ENCODE results near the gene ARHGEF3. TPM values are rescaled to one million over a fixed set of nuclear protein-coding genes. Genes with fewer than 3 reads are reported as not detected.

Gene ARHGEF3, protein sequence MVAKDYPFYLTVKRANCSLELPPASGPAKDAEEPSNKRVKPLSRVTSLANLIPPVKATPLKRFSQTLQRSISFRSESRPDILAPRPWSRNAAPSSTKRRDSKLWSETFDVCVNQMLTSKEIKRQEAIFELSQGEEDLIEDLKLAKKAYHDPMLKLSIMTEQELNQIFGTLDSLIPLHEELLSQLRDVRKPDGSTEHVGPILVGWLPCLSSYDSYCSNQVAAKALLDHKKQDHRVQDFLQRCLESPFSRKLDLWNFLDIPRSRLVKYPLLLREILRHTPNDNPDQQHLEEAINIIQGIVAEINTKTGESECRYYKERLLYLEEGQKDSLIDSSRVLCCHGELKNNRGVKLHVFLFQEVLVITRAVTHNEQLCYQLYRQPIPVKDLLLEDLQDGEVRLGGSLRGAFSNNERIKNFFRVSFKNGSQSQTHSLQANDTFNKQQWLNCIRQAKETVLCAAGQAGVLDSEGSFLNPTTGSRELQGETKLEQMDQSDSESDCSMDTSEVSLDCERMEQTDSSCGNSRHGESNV
- total RNA-seq (10 to 100 TPM; 24.1 to 34.1 TPM), polyA plus RNA-seq (ENCODE audit: insufficient read length in 6 of 6) (10 to 100 TPM; 19.5 to 26.3 (median 23.1) TPM)
- long read RNA-seq, donor 1, partial matches to known transcripts: 12 of 15 reads
- long read RNA-seq, donor 1, other reads (novel, unspliced or antisense): 0 of 15 reads
- long read RNA-seq, donor 2, partial matches to known transcripts: 0 of 4 reads
- long read RNA-seq, donor 2, other reads (novel, unspliced or antisense): 0 of 4 reads
- long read RNA-seq, donor 3, partial matches to known transcripts: 0 of 8 reads
- long read RNA-seq, donor 3, other reads (novel, unspliced or antisense): 0 of 8 reads
- long read RNA-seq, donor 4, partial matches to known transcripts: 1 of 5 reads
- long read RNA-seq, donor 4, other reads (novel, unspliced or antisense): 4 of 5 reads
- long read RNA-seq, donor 5, partial matches to known transcripts: 0 of 2 reads
- long read RNA-seq, donor 5, other reads (novel, unspliced or antisense): 0 of 2 reads
- long read RNA-seq, donor 6, partial matches to known transcripts: 10 of 12 reads
- long read RNA-seq, donor 6, other reads (novel, unspliced or antisense): 0 of 12 reads
- long read RNA-seq, donor 7: 0 reads
- long read RNA-seq, donor 8, partial matches to known transcripts: 0 of 2 reads
- long read RNA-seq, donor 8, other reads (novel, unspliced or antisense): 0 of 2 reads
- long read RNA-seq, donor 9: 0 reads
- long read RNA-seq, donor 10, partial matches to known transcripts: 2 of 3 reads
- long read RNA-seq, donor 10, other reads (novel, unspliced or antisense): 0 of 3 reads
- long read RNA-seq, donor 11, partial matches to known transcripts: 0 of 5 reads
- long read RNA-seq, donor 11, other reads (novel, unspliced or antisense): 0 of 5 reads
- long read RNA-seq, donor 12, partial matches to known transcripts: 0 of 2 reads
- long read RNA-seq, donor 12, other reads (novel, unspliced or antisense): 0 of 2 reads

DNA sequence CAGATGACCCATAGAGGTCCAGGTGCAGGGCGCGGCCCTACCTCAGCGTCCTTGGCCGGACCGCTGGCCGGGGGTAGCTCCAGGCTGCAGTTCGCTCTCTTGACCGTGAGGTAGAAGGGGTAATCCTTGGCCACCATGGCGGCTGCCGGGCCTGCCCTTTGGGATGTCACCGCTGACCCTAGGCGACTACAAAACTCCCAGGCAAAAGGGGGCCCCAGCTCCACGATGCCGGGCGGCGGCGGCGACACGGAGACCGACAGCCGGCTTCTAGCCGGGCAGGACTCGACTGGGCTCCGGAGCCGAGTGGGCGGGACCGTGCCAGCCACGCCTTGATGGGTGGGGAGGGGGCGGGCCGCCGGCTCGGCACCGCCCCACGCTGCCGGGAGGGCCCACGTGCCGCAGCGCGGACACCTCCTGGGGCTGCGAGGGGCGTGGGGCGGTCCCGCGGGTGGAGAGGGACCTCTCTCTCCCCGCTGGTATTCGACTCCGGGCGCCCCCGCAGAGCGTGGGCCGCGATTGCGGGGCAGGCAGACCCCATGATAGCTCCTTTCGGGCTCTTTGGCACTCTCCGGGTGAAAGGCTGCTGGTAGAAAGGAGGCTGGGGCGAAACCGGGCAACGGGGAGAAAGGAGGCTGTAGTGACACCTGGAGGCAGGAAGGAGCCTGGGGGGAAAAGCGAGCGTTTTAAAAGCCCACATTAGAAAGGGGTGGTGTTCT lies at the start of gene ARHGEF3:
Gene ARHGEF3 (minus strand): TSS at position 288 of the 716 bp plus-strand sequence. CDS start 151 bp downstream, at position 137.
- intact Hi-C loops (cut with DNase I): loop anchor here in 1 of 2 donors (5.0 kb wide), 1 partner anchor 180 kb away; no protein-coding TSS in a partner anchor
- H3K4me3 ChIP-seq: peak within 1 kb of the TSS; percentile 70 to 85
- peak within 1 kb of the TSS; percentile 58 to 75 for H3K27ac ChIP-seq
- DNase-seq (peak; percentile 65 to 98 (median 90)), ATAC-seq (peak; percentile 95)
- H3K4me1 ChIP-seq: peaks cover 11 to 50% of the 10 kb centered on the region in 2 donors
- TF ChIP-seq, protein P1, sequence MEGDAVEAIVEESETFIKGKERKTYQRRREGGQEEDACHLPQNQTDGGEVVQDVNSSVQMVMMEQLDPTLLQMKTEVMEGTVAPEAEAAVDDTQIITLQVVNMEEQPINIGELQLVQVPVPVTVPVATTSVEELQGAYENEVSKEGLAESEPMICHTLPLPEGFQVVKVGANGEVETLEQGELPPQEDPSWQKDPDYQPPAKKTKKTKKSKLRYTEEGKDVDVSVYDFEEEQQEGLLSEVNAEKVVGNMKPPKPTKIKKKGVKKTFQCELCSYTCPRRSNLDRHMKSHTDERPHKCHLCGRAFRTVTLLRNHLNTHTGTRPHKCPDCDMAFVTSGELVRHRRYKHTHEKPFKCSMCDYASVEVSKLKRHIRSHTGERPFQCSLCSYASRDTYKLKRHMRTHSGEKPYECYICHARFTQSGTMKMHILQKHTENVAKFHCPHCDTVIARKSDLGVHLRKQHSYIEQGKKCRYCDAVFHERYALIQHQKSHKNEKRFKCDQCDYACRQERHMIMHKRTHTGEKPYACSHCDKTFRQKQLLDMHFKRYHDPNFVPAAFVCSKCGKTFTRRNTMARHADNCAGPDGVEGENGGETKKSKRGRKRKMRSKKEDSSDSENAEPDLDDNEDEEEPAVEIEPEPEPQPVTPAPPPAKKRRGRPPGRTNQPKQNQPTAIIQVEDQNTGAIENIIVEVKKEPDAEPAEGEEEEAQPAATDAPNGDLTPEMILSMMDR (IDR thresholded peaks at IDR 0.05): peak in 1 of 2 donors; percentile 32
- H3K9me3 ChIP-seq: no peaks in the 10 kb centered on the region
- H3K27me3 ChIP-seq: no peaks in the 10 kb centered on the region
- no peaks in the 10 kb centered on the region for H3K36me3 ChIP-seq

DNA sequence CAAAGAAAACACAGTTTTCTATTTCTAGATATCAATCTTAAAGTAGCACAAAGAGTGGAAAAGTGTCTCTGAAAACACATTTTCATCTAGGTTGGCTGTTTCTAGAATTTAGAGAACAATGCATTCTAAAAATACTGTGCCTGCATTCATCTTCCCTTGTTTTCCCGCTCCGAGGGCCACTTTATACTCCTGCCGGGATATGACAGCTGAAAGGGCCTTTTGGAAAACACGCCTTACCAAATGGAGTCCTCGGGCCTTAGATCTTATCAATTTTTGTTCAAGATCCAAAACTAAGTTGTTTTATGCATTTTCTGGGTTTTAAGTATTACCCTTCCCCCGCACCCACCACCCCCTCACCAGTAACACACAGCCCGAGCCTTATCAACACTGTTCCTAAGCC lies 47.9 kb upstream of the ARHGEF3 start:
- intact Hi-C loops (cut with DNase I): no loop called here
- no peak overlapping the region for H3K27ac ChIP-seq
- H3K27me3 ChIP-seq: no peaks in the 10 kb centered on the region
- no peaks in the 10 kb centered on the region for H3K9me3 ChIP-seq
- DNase-seq (no peak), ATAC-seq (no peak)
- H3K36me3 ChIP-seq: no peaks in the 10 kb centered on the region
- TF ChIP-seq, protein P1 (IDR thresholded peaks at IDR 0.05): no peak
- no peak overlapping the region for H3K4me3 ChIP-seq
- H3K4me1 ChIP-seq: no peaks in the 10 kb centered on the region

DNA sequence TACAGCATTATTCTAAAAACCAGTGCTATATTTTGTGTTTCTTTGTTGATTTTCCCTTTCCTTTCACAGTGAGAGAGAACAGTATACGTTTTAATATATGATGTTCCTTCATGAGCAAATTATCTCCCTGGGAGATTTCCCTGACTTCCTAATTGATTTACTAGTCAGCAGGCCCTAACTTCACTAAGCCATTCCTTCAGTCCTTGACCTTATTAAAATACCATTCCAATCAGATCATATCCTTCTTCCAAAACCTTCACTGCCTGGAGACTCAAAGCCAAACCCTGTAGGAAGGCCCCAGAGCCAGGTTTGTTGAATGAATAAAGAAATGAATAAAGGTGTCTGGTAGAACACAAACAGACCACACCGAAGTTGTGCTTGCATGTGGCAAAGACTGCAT lies 43.8 kb upstream of the ARHGEF3 start:
- Histone ChIP-seq H3K27ac (no peak overlapping the region), H3K27me3 (no peaks in the 10 kb centered on the region), H3K36me3 (no peaks in the 10 kb centered on the region), H3K9me3 (no peaks in the 10 kb centered on the region), H3K4me1 (no peaks in the 10 kb centered on the region), H3K4me3 (no peak overlapping the region)
- ATAC-seq: no peak
- TF ChIP-seq, protein P1 (IDR thresholded peaks at IDR 0.05): no peak
- DNase-seq: no peak
- intact Hi-C loops (cut with DNase I): no loop called here

DNA sequence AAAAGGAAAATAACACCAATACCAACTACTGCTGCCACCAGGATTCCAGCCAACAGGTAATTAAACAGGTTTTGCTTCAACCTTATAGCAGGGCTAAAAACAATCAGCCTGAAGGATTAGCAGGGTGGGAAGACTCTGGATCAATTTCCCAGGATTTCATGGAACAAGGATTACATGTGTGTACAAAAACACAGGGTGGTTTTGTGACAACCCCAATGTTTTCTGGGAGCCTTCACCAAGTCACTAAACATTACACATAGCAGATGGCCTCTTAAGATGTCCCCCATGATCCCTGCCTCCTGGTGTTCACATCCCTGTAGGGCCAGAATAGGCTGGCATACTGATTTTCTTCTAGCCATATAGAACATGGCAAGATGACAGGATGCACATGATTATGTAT lies 42.8 kb upstream of the ARHGEF3 start:
- Histone ChIP-seq H3K4me1 (no peaks in the 10 kb centered on the region), H3K9me3 (no peaks in the 10 kb centered on the region), H3K36me3 (no peaks in the 10 kb centered on the region), H3K27ac (no peak overlapping the region), H3K27me3 (no peaks in the 10 kb centered on the region), H3K4me3 (no peak overlapping the region)
- DNase-seq (no peak), ATAC-seq (no peak)
- intact Hi-C loops (cut with DNase I): no loop called here
- TF ChIP-seq, protein P1 (IDR thresholded peaks at IDR 0.05): no peak

All from left lung (tissue), 14 donors.